Cardiac septum (tissue), 1 donor: ENCODE results near the gene CCL19. TPM values are rescaled to one million over a fixed set of nuclear protein-coding genes. Genes with fewer than 3 reads are reported as not detected.

Experiments
- DNase-seq: peaks from one replicate; pipeline ENCODE4 v3.0.0-alpha.2; 2020; ENCODE audit warnings: low spot score
- intact Hi-C: fragments of 100-400 bp; cut with DNase I; formaldehyde crosslinking; loops from one replicate; pipeline ENCODE4 v1.14.0; 2022
- total RNA-seq: library from RNA; stranded (reverse); fragmentation: NEBNext Ultra II Directional; extraction: Animal tissue kit (Norgen Biotek cat#: 25700); gene quantifications from one replicate; pipeline ENCODE4 v1.2.1, GENCODE V29; 2021
- donor health status: DM: no; HTN: no; CAD: no.

The CCL19 gene
- total RNA-seq, 1 donor from 2014 or later: 0.62 TPM

DNA sequence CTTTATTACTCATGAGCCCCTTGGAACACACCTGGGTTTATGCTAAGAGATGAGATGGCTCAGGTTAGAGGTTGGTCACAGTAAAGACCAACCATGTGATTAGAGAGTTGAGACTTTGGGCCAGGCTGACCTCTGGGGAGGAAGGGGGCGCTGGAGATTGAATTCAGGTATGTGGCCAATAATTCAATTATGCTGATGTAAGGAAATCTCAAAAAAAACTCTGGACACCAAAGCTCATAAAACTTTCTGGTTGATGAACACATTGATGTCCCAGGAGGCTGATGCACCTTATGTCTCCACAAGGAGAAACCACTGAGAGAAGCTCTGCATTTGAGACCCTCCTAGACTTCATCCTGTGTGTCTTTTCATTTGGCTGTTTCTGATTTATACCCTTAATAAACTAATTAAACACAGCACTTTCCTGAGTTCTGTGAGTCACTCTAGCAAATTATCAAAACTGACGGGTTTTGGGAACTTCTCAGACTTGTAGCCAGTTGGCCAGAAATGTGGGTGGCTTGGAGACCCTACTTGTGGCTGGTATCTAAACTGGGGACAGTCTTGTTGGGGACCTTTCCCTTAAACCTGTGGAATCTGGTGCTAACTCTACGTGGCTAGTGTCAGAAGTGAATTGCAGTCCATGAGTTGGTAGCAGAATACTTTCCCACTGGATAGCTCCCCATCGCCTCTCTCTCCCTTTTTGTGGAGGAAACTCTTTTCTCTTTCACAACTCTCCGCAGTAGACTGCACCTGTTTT lies 21.1 kb downstream of the CCL19 start:
- no peak for DNase-seq
- intact Hi-C loops: loop anchor here (5.0 kb wide), 1 partner anchor 32 kb away; no protein-coding TSS in a partner anchor

DNA sequence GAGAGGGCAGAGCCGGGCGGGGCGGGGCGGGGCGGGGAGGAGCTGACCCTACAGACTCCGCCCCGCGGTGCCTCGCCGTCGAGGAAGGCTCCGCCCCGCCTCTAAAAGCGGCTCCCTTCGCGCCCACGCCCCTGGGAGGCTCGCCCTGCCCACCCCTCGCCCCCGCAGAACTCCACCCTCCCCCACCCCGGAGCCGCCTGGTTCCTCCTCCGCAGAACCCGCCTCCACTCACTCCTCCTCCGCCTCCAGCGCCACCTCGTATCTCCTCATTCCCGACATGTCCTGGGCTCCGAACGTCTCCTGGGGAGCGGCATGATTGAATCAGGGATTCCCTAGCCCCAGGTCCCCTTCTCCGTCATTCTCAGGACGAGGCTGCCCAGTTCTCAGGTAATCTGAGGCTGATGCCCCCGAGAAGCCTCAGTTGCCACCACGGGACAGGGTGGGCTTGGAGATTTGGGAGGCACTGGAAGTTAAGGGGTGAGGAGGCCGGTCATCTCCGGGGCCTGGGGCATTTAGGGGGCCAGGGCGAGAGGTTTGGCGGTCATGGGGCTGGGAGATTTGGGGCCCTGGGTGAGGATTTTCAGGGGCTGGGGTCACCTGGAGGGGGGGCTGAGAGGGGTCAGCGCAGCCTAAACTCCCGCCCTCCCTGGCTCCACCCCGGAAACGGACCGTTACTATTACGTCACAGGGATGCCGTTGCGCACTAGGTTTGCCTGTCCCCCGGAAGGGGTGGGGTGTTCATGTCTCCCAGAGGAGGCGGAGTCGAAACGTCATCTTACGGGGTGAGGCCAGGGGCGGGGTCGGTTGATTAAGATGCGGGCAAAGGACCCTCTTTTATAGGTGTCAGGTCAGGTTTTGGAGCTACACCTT lies 25.5 kb downstream of the CCL19 start:
- DNase-seq: peak; percentile 98
- intact Hi-C loops: loop anchor here (5.0 kb wide), 1 partner anchor 37 kb away; no protein-coding TSS in a partner anchor

DNA sequence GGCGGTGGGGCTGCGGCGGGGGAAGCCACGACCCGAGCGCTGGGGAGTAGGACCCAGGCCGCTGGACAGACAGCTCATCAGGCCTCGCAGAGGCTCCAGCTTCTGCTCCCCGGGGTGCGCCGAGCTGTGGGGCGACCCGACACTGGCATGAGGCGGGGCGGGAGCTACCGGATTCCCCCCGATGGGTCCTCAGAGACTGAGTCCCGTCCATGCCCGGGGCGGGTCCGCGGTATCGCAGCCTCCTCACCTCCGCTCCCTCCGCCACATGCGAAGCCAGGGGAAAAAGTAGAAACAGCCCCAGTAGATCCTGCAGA lies 26.1 kb downstream of the CCL19 start:
- intact Hi-C loops: loop anchor here (5.0 kb wide), 1 partner anchor 37 kb away; no protein-coding TSS in a partner anchor
- no peak for DNase-seq

DNA sequence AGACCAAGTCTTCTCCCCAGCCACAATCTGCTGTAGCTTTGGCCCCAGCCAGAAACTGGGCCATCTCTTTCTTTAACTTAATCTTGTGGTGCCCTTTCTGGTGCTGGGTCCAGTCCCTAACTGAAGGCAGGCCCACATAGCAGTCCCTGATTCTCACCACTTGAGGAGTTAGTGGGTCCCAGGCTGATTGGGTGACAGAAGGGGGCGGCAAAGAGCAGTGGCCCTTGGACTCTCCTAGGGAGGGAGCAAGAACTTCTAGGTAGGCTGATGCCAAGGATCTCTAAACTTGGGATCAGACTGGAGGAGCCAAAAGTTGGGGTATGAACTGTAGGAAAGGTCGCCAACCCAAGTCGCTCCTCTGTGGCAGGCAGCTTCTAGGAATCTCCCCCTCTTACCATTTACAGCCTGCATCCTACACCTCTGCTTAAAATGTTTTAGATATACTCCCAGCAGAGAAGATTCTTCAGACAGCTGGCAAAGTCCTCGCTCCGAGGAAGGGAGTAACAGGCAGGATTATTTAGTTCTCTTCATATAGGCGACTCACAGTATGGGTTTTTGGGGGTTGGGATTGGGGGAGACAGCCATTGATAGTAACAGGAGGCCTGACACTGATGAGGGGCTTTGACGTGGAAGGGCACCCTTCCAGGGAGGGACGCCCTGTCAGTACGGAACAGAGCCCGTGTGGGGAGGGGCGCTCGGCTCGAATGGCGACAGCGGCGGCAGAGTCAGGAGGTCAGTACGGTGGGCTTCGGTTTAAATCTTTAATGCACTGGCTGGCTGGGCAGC lies 26.6 kb downstream of the CCL19 start:
- peak; percentile 87 for DNase-seq
- intact Hi-C loops: loop anchor here (5.0 kb wide), 1 partner anchor 38 kb away; no protein-coding TSS in a partner anchor

- DNase-seq: no peak
- intact Hi-C loops: no loop called here
Measured at GRCh38 chr9:34663303-34663605, 27.8 kb downstream of the CCL19 start.

- intact Hi-C loops: no loop called here
- DNase-seq: no peak
Measured at GRCh38 chr9:34662526-34663302, 28.4 kb downstream of the CCL19 start, which contains the start of gene CCL27. CCL27 (minus strand) TSS chr9:34662657; CDS start chr9:34662633, 24 bp downstream.

- no peak for DNase-seq
- intact Hi-C loops: no loop called here
Measured at GRCh38 chr9:34659592-34660253, 31.4 kb downstream of the CCL19 start.

- intact Hi-C loops: no loop called here
- DNase-seq: no peak
Measured at GRCh38 chr9:34658461-34658860, 32.6 kb downstream of the CCL19 start.

- no peak for DNase-seq
- intact Hi-C loops: no loop called here
Measured at GRCh38 chr9:34656992-34657391, 34.1 kb downstream of the CCL19 start.

GRCh38 chr9:34655394-34655793 lies 35.7 kb downstream of the CCL19 start:
- DNase-seq: no peak
- intact Hi-C loops: no loop called here

- intact Hi-C loops: no loop called here
- peak; percentile 84 for DNase-seq
Measured at GRCh38 chr9:34654323-34655051, 36.6 kb downstream of the CCL19 start.

DNA sequence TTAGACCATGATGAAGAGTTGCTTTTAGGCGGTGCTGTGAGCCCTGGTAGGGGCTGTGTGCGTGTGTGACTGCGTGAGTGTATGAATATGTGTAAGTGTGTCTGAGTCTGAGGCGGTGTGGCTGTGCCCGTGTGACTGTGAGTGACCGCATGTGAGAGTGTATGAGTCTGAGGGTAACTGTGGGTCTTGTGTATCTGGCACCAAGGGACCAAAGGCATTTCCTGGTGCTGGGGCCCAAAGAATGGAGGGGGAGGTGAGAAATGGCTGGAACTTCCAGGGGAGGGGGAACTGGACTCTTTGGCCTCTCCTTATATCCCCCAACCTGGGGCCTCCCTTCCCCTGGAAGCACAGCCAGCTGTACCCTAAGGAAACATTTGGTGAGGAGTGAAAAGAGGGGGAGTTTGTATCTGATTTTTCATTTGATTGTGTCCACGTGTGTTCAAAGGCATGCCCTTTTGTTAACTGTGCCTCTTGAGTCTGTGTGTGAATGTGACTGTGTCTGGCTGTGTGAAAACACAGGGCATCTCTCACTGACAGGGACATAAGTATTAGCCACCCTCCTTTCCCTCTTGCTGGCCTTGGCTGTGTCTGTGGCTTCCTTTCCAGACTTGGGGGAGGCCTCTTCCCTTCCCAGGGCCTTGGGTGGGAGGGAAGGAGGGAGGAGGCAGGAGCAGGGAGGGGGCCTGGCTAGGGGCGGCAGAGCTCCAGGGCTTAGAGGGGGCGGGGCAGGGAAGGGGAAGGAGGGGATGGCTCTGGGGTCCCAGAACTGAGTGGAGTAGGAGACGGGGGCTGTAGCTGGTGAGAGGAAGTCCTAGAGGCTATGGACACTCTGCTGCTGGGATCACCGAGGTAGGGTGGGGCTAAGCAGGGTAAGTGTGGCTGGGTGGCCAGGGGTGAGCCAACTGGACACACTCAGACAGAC lies 37.7 kb downstream of the CCL19 start:
- no peak for DNase-seq
- intact Hi-C loops: no loop called here

- DNase-seq: no peak
- intact Hi-C loops: no loop called here
Measured at GRCh38 chr9:34652602-34653000, 38.5 kb downstream of the CCL19 start.

- DNase-seq: peak; percentile 94
- intact Hi-C loops: no loop called here
Measured at GRCh38 chr9:34651876-34652601, 39.0 kb downstream of the CCL19 start, which contains the start of gene IL11RA. IL11RA (plus strand) TSS chr9:34652185; CDS start chr9:34655218, 3,033 bp downstream.

GRCh38 chr9:34651321-34651720 lies 39.8 kb downstream of the CCL19 start:
- intact Hi-C loops: no loop called here
- no peak for DNase-seq

GRCh38 chr9:34650816-34651215 lies 40.3 kb downstream of the CCL19 start:
- intact Hi-C loops: no loop called here
- no peak for DNase-seq
